HG02981 (cell line): Measurements from ENCODE around the gene SDF4.

Source experiments
- ATAC-seq: cut with Tn5 transposase; IDR thresholded peaks from one replicate; pipeline ENCODE4 v1.9.1; 2021; ENCODE audit warnings: mild to moderate bottlenecking, moderate library complexity; ENCODE audit not compliant: unreplicated experiment

The SDF4 gene

DNA sequence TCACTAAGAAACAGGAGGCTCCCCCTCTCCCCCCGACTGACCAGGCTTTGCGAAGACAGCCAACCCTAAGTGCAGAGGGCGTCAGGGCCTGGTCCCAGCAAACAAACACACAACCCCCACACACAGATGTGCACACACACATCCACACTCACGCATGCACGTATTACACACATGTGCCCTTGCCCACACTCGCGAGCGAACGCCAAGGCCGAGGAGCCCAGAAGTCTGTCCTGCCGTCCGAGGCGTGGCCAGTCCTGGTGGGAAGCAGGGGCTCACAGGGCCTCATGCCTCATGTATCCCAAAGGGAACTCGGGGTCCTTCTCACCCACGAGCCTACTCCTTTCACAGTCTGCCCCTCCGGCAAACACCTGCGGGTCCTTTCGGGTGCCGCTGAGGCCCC, 2.0 kb downstream of the SDF4 start:
- no peak for ATAC-seq

DNA sequence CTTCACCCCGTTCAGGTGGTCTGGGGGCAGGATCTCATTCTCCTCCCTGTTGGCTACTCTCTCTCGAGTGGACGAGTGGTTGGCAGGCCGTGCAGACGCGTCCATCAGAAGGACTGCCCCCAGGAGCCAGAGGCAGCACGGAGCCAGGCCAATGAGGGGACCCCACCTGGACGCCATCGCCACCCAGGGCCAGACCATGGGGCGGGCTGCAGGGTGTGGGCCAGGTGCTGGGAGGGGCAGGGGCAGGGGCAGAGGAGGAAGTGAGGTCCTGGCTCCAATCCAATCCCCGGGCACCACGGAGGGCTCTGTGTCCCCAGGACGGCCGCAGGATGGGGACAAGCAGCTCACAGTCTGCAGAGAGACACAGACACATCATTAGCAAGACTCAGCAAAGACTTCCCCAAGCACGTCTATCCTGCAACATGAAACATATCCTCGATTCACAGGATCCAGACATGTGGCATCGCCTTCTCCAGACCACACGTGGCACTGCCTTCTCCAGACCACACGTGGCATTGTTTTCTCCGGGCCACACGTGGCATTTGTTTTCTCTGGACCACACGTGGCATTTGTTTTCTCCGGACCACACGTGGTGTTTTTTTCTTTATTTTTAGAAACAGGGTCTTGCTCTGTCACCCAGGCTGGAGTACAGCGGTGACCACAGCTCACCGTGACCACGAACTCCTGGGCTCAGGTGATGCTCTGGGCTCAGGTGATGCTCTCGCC, 3.0 kb downstream of the SDF4 start:
- ATAC-seq = no peak

DNA sequence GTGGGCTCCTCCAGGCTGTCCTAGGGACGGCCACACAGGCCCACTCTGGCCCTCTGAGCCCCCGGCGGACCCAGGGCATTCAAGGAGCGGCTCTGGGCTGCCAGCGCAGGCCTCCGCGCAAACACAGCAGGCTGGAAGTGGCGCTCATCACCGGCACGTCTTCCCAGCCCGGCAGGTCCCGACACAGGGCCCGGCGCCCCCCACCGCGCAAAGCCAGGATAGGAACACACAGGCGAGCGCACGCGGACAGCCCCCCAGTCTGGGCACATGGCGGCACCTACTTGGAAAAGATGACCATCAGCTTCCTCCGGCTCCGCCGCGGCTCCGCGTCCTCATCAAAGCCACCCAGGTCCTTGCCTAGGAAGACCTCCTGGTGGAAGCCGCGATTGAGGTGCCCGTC, 3.6 kb downstream of the SDF4 start:
- ATAC-seq = no peak

DNA sequence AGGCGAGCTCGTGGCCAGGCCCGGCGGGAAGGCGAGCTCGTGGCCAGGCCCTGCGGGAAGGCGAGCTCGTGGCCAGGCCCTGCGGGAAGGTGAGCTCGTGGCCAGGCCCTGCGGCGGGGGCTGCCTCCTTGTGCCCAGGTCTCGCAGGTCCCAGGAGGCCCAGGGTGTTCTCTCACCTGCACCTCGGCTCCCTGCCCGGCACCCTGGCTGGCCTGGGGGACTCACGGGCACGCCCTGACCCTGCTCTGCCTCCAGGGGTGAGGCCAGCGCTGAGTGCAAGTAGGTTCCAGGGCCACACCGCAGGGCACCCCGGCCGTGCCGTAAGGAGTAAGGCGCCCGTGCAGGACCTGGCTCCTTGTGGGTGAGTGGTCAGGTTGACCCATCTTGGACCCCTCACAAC, 4.4 kb downstream of the SDF4 start:
- ATAC-seq = no peak

DNA sequence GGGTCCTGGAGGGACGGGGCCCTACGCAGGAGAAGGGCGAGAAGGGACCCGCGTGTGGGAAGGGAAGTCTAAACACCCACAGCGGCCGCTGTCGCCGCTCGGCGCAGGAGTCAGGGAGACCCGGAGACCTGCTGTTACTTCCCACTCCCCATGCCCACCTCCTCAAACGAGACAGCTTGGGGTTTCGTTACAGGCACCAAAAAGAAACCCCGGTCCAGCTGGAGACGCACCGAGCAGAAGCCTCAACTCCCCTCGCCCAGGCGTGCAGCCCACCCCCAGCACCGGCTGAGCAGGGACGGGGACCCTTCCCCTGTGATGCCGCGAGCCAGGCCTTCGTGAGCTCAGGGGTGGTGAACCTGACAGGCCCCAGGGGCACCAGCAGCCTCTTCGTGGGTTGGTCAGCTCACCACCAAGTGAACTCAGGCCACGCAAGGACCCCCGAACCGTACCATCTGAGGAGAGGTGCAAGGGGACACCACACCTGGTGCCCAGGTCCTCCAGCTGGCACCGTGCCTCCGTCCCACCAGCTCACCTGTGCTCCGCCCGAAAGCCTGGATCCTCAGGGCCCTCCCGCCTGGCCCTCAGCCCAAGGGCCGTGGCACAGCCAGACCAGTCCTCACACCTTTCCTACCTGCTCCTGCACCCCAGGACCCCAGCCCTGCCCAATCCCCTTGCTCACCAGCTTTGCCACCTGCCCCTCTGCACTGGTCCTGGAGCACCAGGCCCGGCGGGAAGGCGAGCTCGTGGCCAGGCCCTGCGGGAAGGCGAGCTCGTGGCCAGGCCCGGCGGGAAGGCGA, 5.0 kb downstream of the SDF4 start:
- no peak for ATAC-seq

DNA sequence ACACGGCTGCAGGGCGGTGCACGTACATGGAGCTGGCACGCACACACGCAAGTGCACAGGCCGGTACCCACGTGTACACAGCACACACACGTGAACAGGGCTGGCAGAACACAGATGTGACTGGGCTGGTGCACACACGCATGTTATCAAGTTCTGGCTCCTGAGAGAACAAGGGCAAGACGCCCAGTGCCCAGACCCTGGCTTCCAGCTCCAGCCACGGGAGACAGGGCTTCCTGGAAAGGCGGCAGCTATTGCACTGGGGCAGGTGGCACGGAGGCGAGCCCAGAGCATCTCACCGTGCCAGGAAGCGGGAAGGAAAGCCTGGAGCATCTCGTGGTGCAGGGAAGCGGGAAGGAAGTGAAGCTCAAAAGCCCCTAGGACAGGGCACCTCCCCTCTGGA, 5.9 kb downstream of the SDF4 start:
- no peak for ATAC-seq

DNA sequence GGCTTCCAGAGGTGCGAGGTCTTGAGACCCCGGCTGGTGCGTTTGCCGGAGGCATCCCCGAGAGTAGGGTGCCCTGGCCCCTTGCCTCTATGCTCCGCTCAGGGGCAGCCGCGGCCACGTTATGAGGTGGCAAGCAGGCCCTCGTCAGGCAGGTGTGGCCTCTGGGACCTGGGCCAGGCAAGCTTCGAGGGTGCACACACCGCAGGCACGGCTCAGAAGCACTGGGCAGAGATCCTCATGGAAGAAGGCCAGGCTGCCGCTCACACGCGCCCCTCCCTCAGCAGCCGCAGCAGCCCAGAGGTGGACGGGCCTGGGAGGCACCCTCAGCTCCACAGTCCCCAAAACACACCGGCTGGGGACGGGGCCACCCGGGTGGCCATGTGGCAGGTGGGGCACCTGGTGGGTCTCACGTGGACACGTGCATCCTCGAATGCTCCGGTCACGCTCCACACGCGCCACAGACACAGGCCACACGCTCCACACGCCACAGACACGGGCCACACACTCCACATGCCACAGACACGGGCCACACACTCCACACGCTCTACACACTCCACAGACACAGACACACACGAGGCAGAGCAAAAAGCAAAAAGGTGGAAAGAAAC, 6.5 kb downstream of the SDF4 start:
- ATAC-seq = no peak

DNA sequence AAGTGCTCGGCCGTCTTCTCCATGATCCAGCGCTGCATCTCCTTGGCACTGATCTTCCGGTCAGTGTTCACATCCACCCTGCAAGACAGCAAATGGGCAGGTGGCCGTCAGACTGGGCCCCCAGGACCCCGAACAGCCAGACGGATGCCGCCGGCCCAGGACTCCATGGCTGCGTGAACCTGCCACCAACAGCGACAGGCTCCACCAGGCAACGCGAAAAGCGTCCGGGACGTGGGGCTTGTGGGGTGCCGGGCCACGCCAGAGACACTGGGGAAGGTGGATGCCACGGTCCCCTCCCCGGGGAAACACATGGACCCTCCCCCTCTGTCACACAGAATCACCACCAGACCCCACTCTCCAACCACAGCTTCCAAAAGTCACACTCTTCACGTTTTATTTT, 7.9 kb downstream of the SDF4 start:
- no peak for ATAC-seq

DNA sequence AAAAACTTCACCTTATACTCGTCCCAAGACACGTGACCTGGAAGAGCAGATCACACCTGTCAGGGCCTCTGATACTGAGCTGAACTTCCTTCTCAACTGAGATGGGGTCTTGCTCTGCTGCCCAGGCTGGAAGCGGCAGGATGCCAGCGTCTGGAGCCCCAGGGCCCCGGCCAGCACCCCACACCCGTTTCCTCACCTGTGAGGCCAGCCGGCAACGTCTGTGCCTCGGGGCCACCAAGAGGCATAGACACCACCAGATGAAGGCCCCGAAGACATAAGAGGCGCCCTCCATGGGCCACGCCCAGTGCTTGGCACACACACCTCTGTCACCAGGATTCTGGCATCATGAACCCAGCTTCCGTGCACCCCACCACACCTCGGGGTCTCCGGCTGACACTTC, 8.5 kb downstream of the SDF4 start:
- ATAC-seq = no peak

DNA sequence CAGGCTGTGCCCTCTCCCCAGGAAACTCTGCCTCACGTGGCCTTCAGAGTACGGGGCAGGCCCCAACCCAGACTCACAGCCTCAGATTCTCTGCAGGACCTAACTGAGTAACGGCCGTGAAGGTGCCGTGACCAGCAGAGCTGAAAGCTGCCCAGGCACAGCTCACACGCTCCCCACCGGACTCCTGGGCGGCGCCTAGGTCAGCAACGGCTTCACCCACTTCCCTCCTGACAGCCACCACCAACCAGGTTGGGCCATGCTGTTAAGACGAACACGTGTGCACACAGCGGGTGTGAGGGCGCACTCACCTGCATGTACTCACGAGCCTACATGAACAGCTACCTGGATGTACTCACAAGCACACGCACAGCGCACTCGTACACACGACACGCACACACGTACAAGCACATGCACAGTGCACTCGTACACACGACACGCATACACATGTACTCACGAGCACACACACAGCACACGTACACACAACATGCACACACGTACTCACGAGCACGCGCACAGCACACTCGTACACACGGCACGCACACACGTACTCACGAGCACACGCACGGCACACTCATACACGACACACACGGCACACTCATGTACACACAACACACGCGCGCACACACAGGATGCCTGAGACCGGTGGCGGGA, 9.1 kb downstream of the SDF4 start:
- ATAC-seq = no peak

DNA sequence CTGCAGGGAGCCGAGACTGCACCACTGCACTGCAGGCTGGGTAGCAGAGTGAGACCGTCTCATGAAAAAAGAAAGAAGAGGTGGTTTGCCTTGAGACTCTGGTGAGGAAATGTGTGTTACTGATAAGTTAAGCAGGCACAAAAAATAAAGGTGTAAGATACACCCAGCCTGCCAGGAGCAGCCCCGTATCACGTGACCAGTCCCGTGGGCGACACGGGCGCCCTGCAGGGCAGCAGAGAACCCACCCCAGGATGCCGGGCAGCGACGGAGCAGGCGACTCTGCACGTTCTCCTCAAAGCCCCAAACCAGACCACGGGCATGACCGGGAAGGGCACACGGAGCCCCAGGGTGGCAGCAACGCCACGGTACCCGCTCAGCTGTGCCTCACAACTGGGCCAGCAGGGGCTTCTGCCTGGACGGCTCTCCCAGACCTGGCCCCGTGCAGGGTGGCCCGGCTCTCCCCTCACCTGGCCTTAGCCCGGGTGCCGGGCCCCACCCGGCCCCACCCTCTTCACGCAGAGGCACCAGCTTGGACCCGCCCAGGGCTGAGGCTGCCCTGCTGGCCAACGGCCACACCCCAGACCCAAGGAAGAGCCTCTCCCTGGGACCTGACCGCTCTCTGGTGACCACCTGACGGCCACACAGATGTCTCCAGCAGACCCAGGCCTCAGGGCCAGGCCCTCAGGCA, 9.8 kb downstream of the SDF4 start:
- ATAC-seq = no peak

DNA sequence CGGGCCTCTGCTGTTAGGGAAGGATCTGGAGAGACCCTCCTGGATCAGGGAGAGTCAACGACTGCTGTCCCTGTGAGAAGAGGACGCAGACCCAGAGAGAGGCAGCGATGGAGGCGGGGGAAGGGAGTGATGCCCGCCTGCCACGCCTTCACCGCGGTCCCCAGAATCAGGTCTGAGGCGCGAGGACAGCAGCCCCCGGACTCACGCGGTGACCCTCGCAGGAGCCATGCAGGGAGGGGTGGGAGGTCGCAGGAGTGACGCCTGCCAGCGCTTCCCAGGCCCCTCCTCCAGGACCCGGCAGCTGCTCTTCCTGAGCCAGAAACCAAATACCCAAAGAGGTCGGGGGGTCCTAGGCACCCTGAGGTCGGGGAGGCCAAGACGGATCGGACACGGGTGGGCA, 11.6 kb downstream of the SDF4 start:
- no peak for ATAC-seq

DNA sequence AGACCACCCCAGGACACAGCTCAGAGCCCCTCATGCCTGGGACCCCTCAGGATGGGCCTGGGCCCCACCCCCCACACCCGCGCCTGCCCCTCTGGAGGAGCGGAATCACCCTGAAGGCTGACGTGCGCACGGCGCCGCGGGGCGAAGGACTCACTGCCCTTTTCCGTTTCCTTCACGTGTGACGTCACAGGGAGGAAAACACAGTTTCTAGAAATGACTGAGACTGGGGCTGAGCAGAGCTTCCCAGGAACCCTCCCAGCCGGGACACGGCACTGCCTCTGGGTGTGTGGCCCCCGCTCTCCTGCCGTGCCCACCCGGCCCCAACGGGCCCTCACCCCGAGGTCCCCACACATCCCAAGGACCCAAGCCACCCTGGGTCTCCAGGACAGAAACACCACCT, 12.5 kb downstream of the SDF4 start:
- no peak for ATAC-seq

DNA sequence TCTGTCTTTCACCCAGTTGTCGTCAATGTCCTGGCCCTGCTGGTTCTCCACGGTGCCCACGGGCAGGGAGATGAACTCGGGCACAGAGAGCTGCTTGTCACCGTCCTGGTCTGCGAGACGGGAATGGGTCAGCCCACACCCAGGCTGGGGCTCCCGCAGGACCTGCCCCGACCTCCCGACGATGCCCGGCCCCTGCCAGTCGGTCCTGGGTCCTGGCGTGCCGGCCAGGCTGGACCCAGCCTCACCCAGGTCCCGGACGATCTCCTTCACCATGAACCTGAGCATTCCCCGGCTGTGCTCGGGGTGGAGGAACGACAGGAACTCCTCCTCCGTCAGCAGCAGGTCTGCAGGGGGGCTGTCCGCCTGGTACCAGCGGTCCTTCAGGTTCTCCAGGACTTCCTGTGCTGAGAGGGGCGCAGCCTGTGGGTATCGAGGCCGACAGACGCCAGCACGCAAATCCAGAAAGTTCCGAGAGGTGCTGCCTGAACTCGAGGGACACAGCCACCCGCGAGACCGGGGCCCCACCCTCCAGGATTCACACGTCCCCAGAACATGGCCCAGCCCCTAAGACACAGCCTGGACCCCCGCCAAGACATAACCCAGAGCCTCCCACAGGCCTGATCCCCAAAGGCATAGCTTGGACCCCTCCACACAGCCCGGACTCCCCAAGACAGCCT, 13.1 kb downstream of the SDF4 start:
- no peak for ATAC-seq

DNA sequence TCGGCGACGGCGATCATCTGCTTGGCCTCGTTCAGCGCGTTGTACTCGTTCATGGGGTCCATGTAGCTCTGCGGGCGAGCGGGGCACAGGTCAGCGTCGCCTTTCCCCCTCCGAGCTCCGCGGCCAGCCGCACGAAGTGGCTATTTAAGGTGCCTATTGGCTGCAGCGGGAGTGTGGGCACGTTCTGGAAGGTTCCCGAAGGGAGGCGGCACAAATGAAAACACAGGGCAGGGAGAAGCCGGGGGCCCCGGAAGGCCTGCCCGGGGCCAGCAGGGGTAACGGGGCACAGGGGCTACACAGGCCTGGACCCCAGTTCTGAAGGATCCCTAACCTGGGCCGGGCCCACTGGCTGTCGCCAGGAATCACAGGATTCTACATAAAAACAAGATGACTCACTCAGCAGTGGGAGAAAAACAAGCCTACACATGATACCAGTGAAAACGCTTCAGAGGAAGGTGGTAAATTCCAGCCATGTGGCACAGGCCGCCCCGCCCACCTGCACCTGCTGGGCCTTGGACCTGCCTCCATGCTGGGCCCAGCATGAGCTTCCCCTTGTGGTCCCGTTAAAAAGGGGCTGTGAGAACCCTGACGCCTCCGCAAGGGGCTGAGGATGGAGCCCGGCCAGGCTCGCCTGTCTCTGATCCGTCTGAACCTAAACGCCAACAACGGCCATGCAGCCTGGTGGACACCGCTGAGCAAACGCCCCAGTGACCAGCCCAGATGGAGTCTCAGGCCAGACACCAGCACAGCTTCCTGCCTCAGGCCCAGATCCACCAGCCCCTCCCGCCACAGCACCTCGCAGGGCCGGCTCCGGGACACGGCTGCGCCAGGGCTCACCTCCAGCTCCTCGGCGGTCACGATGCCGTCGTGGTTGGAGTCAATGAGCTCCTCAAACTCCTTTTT, 13.9 kb downstream of the SDF4 start:
- no peak for ATAC-seq

DNA sequence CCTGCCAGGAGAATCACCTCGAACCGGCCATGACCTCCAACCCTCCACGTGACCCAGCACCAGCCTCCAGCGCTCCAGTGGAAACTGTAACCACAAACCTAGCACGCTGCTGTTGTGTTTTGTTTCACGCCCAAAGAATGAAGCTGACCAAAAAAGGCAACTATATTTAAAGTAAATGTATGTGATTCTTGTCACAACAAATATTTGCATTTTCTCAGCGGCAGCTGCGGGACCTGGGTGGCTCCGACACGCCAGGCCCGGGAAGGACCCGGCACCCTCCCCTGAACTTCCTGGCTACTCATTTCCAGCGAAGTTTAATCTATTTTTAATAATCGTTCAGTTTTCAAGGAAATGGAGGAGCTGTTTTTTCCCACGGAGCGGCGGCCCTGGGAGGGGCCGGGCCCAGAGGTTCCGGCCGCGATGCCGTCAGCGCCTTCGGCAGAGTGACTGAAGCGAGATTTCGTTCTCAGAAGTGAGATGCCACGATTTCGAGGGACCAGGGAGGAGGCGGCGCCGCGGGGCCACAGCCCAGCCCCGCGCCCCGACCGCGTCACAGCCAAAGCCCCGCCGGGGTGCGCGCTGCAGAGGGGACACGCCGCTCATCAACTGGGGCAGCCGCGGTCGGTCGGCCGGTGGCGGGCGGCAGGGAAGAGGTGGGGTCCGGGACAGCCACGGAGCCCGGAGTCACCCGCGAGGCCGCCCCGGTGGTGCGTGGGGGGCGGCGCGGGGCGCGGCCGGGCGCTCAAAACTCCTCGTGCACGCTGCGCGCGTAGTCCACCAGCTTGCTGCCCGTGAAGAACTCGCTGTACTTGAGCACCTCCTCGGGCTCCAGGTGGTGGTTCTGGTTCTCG, 14.8 kb downstream of the SDF4 start:
- ATAC-seq = no peak

DNA sequence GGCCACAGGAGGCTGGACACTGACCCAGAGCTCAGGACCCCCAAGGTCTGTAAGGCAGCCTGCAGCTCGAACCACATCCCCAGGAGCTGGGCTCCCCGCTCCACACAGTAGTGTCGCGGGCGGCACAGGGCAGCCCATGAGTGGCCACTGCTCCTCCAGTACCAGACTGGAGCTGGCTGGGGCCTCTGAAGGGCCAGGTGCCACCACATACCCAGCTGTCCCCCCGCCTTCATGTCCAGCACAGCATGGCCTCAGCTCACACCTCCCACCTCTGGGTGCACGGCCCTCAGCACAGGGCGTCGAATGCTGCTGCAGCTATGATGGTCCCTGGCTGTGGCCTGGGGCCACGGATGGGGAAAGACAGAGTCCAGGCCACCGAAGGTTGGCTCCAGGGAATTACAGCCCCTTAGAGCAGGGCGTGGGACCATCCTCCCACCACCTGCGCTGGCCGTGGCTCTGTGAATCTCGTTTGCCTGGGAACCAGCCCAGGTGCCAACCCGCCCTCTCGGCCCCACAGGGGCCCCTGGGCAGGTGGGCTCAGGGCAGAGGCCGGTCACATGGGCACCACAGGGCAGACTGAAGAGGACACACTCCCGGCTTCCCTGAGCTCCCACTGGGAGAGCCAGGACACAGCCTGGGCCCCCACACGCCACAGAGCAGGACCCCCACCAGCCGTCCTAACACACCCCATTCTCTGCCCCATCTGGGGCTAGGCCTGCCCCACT, 15.8 kb downstream of the SDF4 start:
- ATAC-seq = no peak

DNA sequence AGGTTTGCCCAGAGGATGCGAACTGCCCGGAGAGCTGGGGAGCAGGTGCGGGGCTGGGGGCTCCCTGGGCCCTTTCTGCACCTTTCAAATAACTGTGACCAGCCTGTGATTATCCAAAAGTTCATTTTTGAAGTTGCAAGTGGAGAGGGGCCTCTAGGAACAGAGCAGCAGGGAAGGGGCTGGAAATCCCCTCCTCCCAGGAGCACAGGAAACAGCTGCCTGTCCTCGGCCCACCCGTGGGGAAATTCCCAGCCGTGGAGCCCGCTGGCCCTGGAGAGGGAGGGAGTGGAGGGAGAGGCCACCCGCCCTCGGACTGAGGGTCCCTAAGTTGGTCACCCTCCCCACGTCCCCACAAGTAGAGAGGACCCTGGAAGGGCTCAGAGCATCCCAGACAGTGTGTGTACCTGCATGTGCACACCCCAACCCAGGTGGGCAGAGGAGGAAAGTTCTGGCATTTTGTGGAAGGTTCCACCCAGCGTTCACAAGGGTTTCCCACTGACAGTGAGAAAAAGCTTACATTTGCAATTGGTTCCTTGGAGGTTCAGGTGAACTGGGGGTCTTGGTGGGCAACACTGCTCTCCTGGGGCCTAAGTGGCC, 16.6 kb downstream of the SDF4 start:
- no peak for ATAC-seq
